HG03432 (cell line): ENCODE measurements around the gene TNRC6C.

ENCODE experiments used
- ATAC-seq: cut with Tn5 transposase; IDR thresholded peaks from one replicate; pipeline ENCODE4 v1.9.1; 2021; ENCODE audit warnings: mild to moderate bottlenecking, moderate library complexity; ENCODE audit not compliant: unreplicated experiment

Gene TNRC6C

GRCh38 chr17:78147315-78147998 is 189.0 kb downstream of the TNRC6C start:
- ATAC-seq, result peak; percentile 42

GRCh38 chr17:78148286-78149016 is 189.9 kb downstream of the TNRC6C start:
- ATAC-seq, result no peak

- no peak for ATAC-seq
These were observed 193.1 kb downstream of the TNRC6C start for GRCh38 chr17:78151514-78152008.

GRCh38 chr17:78154903-78155811 is 196.7 kb downstream of the TNRC6C start:
- ATAC-seq, result peak; percentile 50
